NOMO-1 treated with dmso at 0.1 percent for 144 hours (cell line): Measurements from ENCODE around the gene PIK3R2.

Source experiments
- DNase-seq: peaks from one replicate; lab custom pipeline; 2025; ENCODE audit not compliant: unreplicated experiment; lab: John Stamatoyannopoulos, UW

Gene PIK3R2

GRCh38 chr19:18122860-18123795, 29.8 kb upstream of the PIK3R2 start:
- DNase-seq = no peak

- DNase-seq = no peak
These were observed 29.1 kb upstream of the PIK3R2 start for GRCh38 chr19:18123819-18124218.

- no peak for DNase-seq
These were observed 26.9 kb upstream of the PIK3R2 start for GRCh38 chr19:18126097-18126496.

GRCh38 chr19:18128044-18128443, 24.9 kb upstream of the PIK3R2 start:
- DNase-seq = peak; percentile 48

DNA sequence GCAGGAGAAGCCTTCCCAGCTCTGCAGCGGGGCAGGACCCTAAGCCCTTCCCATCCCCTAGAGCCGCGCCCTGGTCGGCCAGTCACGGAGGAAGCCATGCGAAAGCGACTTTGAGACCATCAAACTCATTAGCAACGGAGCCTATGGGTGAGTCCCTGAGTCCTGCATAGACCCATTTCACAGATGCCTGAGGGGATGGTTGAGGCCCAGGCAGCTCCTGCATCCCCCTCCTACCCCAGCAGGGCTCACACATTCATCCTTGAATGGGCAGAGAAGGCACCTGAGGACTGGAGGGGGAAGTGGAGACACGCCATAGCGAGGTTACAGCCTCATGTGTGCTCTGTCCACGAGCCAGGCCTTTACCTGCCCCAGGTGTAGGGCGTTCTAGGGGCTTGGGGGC, 24.2 kb upstream of the PIK3R2 start:
- no peak for DNase-seq

GRCh38 chr19:18130523-18131242, 22.3 kb upstream of the PIK3R2 start:
- no peak for DNase-seq

DNA sequence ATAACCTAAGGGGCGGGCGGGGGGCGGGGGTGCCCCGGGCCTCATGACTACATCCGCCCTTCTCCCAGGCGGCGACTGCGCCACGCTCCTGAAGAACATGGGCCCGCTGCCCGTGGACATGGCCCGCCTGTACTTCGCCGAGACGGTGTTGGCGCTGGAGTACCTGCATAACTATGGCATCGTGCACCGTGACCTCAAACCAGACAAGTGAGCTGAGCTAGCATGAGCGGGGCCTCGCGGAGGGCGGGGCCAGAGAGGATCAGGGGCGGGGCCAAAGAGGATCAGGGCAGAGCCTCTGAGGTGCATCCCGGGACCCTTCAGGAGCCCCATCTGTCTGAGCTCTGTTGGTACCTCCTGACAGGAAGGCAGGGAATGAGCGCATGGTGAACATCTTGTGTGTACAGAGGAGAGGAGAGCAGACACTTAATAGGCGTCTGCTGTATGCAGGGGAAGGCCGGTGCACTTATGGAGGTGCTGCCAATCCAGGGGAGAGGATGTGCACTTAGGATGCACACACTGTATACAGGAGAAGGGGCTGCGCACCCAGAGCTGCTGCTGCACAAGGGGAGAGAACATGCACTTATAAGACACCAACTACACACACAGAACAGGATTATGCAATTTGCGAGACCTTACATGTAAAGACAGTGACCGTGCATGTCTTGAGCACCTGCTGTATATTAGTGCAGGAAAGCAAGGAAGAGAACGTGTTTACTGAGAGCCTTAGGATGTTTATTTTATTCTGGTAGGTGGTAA, 20.9 kb upstream of the PIK3R2 start:
- no peak for DNase-seq

GRCh38 chr19:18135712-18136584, 17.0 kb upstream of the PIK3R2 start:
- no peak for DNase-seq

- DNase-seq = no peak
These were observed 15.7 kb upstream of the PIK3R2 start for GRCh38 chr19:18137242-18137641.

GRCh38 chr19:18137657-18138339, 15.2 kb upstream of the PIK3R2 start:
- DNase-seq = no peak

DNA sequence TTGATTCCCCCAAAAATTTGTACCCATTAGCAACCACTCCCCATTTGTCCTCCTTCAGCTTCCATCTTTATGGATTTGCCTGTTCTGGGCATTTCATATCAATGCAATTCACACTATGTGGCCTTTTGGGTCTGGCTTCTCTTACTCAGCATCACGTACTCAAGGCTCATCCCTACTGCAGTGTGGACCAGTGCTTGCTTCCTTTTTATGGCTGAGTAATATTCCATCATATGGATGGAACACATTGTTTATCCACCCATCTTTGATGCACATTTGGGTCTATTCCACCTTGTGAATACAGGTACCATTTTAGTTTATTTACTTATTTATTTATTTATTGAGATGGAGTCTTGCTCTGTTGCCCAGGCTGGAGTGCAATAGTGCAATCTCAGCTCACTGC, 12.5 kb upstream of the PIK3R2 start:
- no peak for DNase-seq

DNA sequence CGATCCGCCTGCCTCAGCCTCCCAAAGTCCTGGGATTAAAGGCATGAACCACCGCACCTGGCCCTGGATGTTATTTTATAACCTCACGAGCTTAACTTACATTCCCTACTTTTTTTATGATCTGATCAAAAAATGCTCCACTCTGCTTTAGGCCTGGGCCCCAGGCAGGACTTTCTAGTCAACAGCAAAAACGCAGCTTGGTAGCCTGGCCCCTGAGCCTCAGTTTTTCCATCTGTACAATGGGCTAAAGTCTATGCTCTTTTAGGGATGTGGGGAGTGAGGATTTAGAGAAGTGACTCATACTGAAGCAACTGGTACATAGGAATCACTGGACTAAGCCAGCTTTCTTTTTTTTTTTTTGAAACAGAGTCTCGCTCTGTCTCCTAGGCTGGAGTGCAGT, 11.9 kb upstream of the PIK3R2 start:
- DNase-seq = no peak

GRCh38 chr19:18143902-18144301, 9.1 kb upstream of the PIK3R2 start:
- DNase-seq = no peak

DNA sequence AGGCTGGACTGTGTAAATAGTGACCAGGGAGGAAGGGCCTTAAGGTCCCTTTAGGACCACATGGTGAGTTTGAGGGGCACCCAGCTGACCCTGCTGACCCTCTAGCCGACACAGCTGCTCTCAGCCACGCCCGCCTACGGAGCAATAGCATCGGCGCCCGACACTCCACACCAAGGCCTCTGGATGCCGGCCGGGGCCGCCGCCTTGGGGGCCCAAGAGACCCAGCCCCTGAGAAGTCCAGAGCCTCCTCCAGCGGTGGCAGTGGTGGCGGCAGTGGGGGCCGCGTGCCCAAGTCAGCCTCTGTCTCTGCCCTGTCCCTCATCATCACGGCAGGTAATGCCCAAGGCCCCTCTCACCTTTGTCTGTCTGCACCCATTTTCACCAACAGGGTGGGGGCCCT, 8.6 kb upstream of the PIK3R2 start:
- no peak for DNase-seq

DNA sequence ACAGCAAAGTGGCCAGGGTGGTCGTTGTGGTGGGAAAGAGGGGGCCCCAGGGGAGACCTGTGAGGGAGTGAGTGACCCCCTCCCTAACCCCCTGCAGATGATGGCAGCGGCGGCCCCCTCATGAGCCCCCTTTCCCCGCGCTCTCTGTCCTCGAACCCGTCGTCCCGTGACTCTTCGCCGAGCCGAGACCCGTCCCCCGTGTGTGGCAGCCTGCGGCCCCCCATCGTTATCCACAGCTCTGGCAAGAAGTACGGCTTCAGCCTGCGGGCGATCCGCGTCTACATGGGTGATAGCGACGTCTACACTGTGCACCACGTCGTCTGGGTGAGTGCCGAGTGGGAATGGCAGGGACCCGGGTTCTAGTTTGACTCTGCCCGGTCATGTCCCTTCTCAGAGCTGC, 8.1 kb upstream of the PIK3R2 start:
- no peak for DNase-seq

- no peak for DNase-seq
These were observed 7.5 kb upstream of the PIK3R2 start for GRCh38 chr19:18145391-18145999.

DNA sequence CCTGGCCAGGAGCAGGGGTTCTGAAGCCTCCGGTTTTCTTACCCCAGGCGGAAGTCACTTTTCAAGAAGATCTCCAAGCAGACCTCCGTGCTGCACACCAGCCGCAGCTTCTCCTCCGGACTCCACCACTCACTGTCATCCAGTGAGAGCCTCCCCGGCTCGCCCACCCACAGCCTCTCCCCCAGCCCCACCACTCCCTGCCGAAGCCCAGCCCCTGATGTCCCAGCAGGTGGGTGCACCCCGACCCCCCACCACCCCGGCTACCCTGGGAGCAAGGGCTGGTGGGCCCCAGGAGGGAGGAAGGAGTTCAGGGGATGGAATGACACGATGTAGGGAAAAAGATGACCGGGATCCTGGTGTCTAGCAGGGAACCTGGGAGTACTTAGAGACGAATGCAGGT, 5.6 kb upstream of the PIK3R2 start:
- no peak for DNase-seq

GRCh38 chr19:18149596-18149975, 3.4 kb upstream of the PIK3R2 start:
- DNase-seq = no peak

- DNase-seq = no peak
These were observed 2.0 kb upstream of the PIK3R2 start for GRCh38 chr19:18150776-18151624.
